ENCODE measurements around the gene POU3F1.

POU3F1 gene

GRCh38 chr1:38029685-38030511, 16.7 kb downstream of the POU3F1 start:
- Mint-ChIP-seq H3K9me3 (no peaks in the 10 kb centered on the region), H3K36me3 (ENCODE audit: low read depth) (peaks cover 19% of the 10 kb centered on the region), H3K4me3 (peak overlapping the region; percentile 55), H3K27ac (peak overlapping the region; percentile 87), H3K27me3 (no peaks in the 10 kb centered on the region), H3K4me1 (ENCODE audit: low read depth) (peaks cover 66% of the 10 kb centered on the region)

- no peaks in the 10 kb centered on the region for H3K9me3 Mint-ChIP-seq
- H3K36me3 Mint-ChIP-seq (ENCODE audit: low read depth): peaks cover 23% of the 10 kb centered on the region
- peak overlapping the region; percentile 91 for H3K27ac Mint-ChIP-seq
- H3K4me1 Mint-ChIP-seq (ENCODE audit: low read depth): peaks cover 66% of the 10 kb centered on the region
- no peak overlapping the region for H3K4me3 Mint-ChIP-seq
- H3K27me3 Mint-ChIP-seq: no peaks in the 10 kb centered on the region
Observed at GRCh38 chr1:38029081-38029681, 17.4 kb downstream of the POU3F1 start.

GRCh38 chr1:38028671-38029070, 17.9 kb downstream of the POU3F1 start:
- H3K4me1 Mint-ChIP-seq (ENCODE audit: low read depth): peaks cover 66% of the 10 kb centered on the region
- H3K36me3 Mint-ChIP-seq (ENCODE audit: low read depth): peaks cover 28% of the 10 kb centered on the region
- no peaks in the 10 kb centered on the region for H3K27me3 Mint-ChIP-seq
- no peaks in the 10 kb centered on the region for H3K9me3 Mint-ChIP-seq
- peak overlapping the region; percentile 91 for H3K27ac Mint-ChIP-seq
- H3K4me3 Mint-ChIP-seq: peak overlapping the region; percentile 32

- peaks cover 31% of the 10 kb centered on the region for H3K36me3 Mint-ChIP-seq (ENCODE audit: low read depth)
- no peaks in the 10 kb centered on the region for H3K9me3 Mint-ChIP-seq
- H3K27ac Mint-ChIP-seq: peak overlapping the region; percentile 91
- H3K4me1 Mint-ChIP-seq (ENCODE audit: low read depth): peaks cover 66% of the 10 kb centered on the region
- H3K4me3 Mint-ChIP-seq: peak overlapping the region; percentile 32
- H3K27me3 Mint-ChIP-seq: no peaks in the 10 kb centered on the region
Observed at GRCh38 chr1:38028105-38028591, 18.4 kb downstream of the POU3F1 start.

- H3K9me3 Mint-ChIP-seq: no peaks in the 10 kb centered on the region
- H3K27me3 Mint-ChIP-seq: no peaks in the 10 kb centered on the region
- peaks cover 37% of the 10 kb centered on the region for H3K36me3 Mint-ChIP-seq (ENCODE audit: low read depth)
- H3K4me3 Mint-ChIP-seq: peak overlapping the region; percentile 20
- peaks cover 66% of the 10 kb centered on the region for H3K4me1 Mint-ChIP-seq (ENCODE audit: low read depth)
- peak overlapping the region; percentile 91 for H3K27ac Mint-ChIP-seq
Observed at GRCh38 chr1:38027201-38028104, 19.1 kb downstream of the POU3F1 start.

GRCh38 chr1:38026592-38027200, 19.9 kb downstream of the POU3F1 start:
- H3K4me1 Mint-ChIP-seq (ENCODE audit: low read depth): peaks cover 64% of the 10 kb centered on the region
- H3K4me3 Mint-ChIP-seq: peak overlapping the region; percentile 6
- no peaks in the 10 kb centered on the region for H3K27me3 Mint-ChIP-seq
- no peaks in the 10 kb centered on the region for H3K9me3 Mint-ChIP-seq
- peak overlapping the region; percentile 8 for H3K27ac Mint-ChIP-seq
- peaks cover 43% of the 10 kb centered on the region for H3K36me3 Mint-ChIP-seq (ENCODE audit: low read depth)

- Mint-ChIP-seq H3K4me1 (ENCODE audit: low read depth) (peaks cover 54% of the 10 kb centered on the region), H3K4me3 (no peak overlapping the region), H3K27me3 (no peaks in the 10 kb centered on the region), H3K36me3 (ENCODE audit: low read depth) (peaks cover 51% of the 10 kb centered on the region), H3K9me3 (no peaks in the 10 kb centered on the region), H3K27ac (no peak overlapping the region)
Observed at GRCh38 chr1:38025664-38026063, 20.9 kb downstream of the POU3F1 start.

GRCh38 chr1:38025233-38025632, 21.4 kb downstream of the POU3F1 start:
- no peaks in the 10 kb centered on the region for H3K9me3 Mint-ChIP-seq
- H3K4me3 Mint-ChIP-seq: no peak overlapping the region
- peaks cover 55% of the 10 kb centered on the region for H3K36me3 Mint-ChIP-seq (ENCODE audit: low read depth)

GRCh38 chr1:38022810-38023209, 23.8 kb downstream of the POU3F1 start:
- Mint-ChIP-seq H3K36me3 (ENCODE audit: low read depth) (peaks cover 77% of the 10 kb centered on the region), H3K27ac (no peak overlapping the region), H3K9me3 (no peaks in the 10 kb centered on the region), H3K27me3 (no peaks in the 10 kb centered on the region), H3K4me1 (ENCODE audit: low read depth) (peaks cover 33% of the 10 kb centered on the region), H3K4me3 (no peak overlapping the region)

More at GRCh38 chr1:38025233-38025632, 21.4 kb downstream of the POU3F1 start:
- Mint-ChIP-seq H3K27me3 (no peaks in the 10 kb centered on the region), H3K27ac (no peak overlapping the region), H3K4me1 (ENCODE audit: low read depth) (peaks cover 49% of the 10 kb centered on the region)

GRCh38 chr1:38021969-38022368, 24.6 kb downstream of the POU3F1 start:
- H3K4me1 Mint-ChIP-seq (ENCODE audit: low read depth): peaks cover 25% of the 10 kb centered on the region
- no peak overlapping the region for H3K27ac Mint-ChIP-seq
- H3K36me3 Mint-ChIP-seq (ENCODE audit: low read depth): peaks cover 86% of the 10 kb centered on the region
- no peaks in the 10 kb centered on the region for H3K9me3 Mint-ChIP-seq
- no peak overlapping the region for H3K4me3 Mint-ChIP-seq
- no peaks in the 10 kb centered on the region for H3K27me3 Mint-ChIP-seq

GRCh38 chr1:38020396-38020795, 26.2 kb downstream of the POU3F1 start:
- no peak overlapping the region for H3K27ac Mint-ChIP-seq

GRCh38 chr1:38018864-38019343, 27.7 kb downstream of the POU3F1 start:
- peaks cover 79% of the 10 kb centered on the region for H3K36me3 Mint-ChIP-seq (ENCODE audit: low read depth)
- no peaks in the 10 kb centered on the region for H3K27me3 Mint-ChIP-seq
- H3K4me1 Mint-ChIP-seq (ENCODE audit: low read depth): peaks cover 36% of the 10 kb centered on the region
- no peak overlapping the region for H3K4me3 Mint-ChIP-seq
- H3K27ac Mint-ChIP-seq: peak overlapping the region; percentile 11
- H3K9me3 Mint-ChIP-seq: no peaks in the 10 kb centered on the region

More at GRCh38 chr1:38020396-38020795, 26.2 kb downstream of the POU3F1 start:
- Mint-ChIP-seq H3K27me3 (no peaks in the 10 kb centered on the region), H3K4me1 (ENCODE audit: low read depth) (peaks cover 22% of the 10 kb centered on the region), H3K36me3 (ENCODE audit: low read depth) (peaks cover 87% of the 10 kb centered on the region), H3K4me3 (no peak overlapping the region), H3K9me3 (no peaks in the 10 kb centered on the region)

- no peaks in the 10 kb centered on the region for H3K27me3 Mint-ChIP-seq
- no peaks in the 10 kb centered on the region for H3K9me3 Mint-ChIP-seq
- peaks cover 72% of the 10 kb centered on the region for H3K36me3 Mint-ChIP-seq (ENCODE audit: low read depth)
- H3K27ac Mint-ChIP-seq: peak overlapping the region; percentile 73
- peaks cover 59% of the 10 kb centered on the region for H3K4me1 Mint-ChIP-seq (ENCODE audit: low read depth)
- H3K4me3 Mint-ChIP-seq: no peak overlapping the region
Observed at GRCh38 chr1:38015978-38016725, 30.4 kb downstream of the POU3F1 start.
